Stimulated activated CD4-positive, alpha-beta T cell treated with anti-CD3 and anti-CD28 coated beads, Interleukin-15, amount 100 ng/mL, for 48 hours (primary cell): ENCODE measurements around the gene SH3GL3.

Experiments
- DNase-seq, 2 donors: peaks; one replicate each; pipeline ENCODE4 v3.0.0-alpha.2; 2020; ENCODE audit warnings: low read depth in 2 of 2

Gene SH3GL3

DNA sequence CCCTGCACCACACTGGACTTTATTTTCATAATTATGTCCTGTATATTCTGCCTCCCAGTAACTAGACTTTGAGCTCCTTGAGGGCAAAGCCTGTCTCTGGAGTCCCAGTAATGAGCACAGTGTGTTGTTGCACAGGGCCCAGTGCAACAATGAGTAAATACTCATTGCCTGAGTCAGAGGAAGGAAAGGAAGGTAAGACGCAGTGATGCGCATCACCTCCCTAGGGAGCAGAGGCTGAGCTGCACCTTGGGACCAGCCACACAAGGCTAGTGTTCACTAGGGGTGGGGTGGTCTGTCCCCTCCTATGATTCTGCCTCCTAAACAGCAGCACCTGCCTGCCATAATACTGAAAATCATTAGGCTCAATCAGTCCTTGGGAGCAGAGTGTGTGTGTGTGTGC, 120.2 kb downstream of the SH3GL3 start:
- no peak for DNase-seq

DNA sequence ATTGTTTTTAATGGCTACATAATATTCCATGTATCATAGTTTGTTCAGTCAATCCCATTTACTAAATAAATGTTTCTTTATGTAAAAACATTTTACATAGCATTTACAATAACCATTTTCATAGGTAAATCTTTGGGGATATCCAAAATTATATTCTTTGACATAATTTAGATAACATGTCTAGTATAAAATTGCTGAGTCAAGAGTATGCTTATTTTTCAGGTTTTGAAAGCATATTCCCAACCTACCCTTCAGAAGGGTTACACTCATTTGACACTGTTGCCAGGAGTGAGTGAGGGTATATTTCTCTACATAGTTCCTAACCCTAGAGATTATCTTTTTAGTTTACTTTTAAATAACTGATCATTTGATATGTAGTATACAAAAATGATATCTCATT, 122.2 kb downstream of the SH3GL3 start:
- no peak for DNase-seq

GRCh38 chr15:83570756-83571155, 123.6 kb downstream of the SH3GL3 start:
- no peak for DNase-seq

GRCh38 chr15:83571820-83572707, 124.9 kb downstream of the SH3GL3 start:
- DNase-seq, result no peak

DNA sequence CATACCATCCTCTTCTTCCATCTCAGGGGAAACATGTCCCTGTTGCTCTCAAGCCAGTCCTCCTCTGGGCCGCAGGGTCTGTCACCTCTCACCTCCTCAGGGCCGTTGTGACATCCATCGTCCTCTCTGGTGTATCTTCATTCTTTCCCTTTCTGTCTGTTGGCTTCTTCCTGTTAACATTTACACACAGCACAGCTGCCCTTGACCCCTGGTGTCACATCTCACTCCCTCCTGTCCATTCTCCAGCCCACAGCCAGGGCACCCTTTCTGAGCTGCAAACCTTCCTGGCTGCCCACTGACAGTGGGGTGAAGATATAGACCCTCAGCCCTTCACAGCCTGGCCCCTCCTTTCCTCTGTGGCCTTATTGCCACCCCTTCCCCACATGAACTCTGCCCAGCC, 127.2 kb downstream of the SH3GL3 start:
- no peak for DNase-seq

DNA sequence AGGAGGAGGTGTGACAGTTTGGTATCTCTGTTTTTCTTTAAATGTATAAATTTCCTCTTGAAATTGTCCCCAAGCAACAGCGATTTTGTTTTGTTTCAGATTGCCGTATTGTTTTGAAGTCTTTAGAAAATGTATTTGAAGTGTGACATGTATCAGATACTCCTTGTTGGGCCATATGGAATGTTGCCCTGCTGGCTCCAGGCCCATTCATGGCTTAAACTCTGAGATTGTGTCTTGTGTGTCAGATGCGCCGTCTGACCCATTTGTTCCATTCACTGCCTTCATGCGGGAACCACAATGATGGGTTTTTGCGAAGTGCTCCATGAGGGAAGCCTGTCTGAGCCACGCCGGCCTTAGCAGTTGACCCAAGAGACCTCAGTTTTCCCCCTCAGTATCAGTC, 131.6 kb downstream of the SH3GL3 start:
- DNase-seq, result no peak

GRCh38 chr15:83581381-83581780, 134.2 kb downstream of the SH3GL3 start:
- DNase-seq, result no peak

DNA sequence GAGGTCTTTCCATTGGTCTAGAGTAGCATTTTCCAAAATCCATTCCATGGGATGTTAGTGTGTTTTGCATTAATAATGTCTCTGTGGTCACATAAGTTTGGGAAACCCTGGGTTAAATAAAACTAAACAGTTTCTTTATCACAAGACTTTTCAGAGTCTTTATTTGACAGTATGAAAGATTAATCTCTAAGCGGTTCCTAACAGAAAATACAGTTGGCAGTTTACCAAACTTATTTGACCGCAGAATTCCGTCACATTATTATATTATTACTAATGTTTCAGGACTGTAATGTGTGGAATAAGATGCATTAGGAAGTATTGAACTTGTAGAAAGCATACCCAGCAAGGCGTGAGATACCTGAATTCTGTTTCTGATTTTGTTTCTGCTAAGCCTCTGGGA, 135.2 kb downstream of the SH3GL3 start:
- DNase-seq, result no peak

- DNase-seq, result no peak
Observed at GRCh38 chr15:83585601-83586335, 138.6 kb downstream of the SH3GL3 start.

- no peak for DNase-seq
Observed at GRCh38 chr15:83587091-83587490, 139.9 kb downstream of the SH3GL3 start.

DNA sequence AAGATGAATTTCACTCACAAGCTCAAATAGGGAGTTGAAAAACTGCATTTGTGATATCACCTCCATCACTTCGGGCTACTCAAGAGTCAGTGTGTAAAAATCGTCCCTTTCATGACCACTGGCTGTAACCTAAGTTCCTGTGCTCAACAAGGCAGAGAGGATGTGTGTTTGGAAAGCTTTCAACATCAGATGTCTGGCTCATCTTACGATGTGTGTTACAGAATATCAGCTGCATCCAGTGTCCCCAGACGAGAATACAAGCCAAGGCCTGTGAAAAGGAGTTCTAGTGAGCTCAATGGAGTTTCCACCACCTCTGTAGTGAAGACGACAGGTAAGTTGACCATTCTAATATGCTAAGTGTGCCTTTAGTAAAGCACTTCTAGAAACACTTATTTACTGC, 141.3 kb downstream of the SH3GL3 start:
- no peak for DNase-seq

DNA sequence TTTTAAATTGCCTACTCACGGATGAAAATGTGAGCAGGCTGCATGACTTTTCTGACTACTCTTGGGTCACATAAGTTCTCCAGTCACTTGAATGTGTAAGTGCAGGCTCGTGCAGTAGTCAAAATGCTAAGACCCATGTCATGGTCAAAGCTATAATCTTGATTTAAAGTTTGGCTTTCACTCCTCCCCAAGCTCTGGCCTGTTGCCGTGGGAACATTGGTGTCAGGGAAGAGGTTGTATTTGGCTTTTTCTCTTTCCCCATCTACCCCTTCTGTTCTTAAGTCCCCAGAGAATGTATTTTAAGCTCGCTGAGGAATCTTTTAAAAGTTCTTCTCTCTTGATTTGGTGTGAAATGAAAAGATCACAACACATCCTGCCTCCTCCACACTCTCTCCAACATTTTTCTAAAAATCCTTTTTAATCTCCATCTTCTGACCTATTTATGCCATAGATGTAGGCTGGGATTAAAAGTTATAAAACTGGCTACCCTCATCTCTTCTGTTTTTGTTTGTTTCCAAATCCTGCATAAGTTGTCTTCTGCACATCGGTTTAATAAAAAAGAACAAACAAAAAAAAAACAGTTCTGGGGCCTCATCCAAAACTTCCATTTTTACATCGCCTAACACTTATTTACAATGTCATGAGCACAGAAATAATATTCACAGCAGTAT, 145.4 kb downstream of the SH3GL3 start:
- no peak for DNase-seq

DNA sequence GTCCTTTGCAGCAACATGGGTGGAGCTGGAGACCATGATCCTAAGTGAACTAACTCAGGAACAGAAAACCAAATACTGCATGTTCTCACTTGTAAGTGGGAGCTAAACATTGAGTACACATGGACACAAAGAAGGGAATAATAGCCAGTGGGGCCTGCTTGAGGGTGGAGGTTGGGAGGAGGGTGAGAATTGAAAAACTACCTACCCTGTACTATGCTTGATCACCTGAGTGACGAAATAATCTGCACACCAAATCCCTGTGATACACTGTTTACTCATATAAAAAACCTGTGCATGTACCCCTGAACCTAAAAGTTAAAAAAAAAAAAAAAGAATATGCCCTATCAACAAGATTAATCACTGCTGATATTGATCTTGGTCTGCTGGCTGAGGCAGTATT, 148.1 kb downstream of the SH3GL3 start:
- no peak for DNase-seq

GRCh38 chr15:83598031-83598430, 150.9 kb downstream of the SH3GL3 start:
- no peak for DNase-seq

DNA sequence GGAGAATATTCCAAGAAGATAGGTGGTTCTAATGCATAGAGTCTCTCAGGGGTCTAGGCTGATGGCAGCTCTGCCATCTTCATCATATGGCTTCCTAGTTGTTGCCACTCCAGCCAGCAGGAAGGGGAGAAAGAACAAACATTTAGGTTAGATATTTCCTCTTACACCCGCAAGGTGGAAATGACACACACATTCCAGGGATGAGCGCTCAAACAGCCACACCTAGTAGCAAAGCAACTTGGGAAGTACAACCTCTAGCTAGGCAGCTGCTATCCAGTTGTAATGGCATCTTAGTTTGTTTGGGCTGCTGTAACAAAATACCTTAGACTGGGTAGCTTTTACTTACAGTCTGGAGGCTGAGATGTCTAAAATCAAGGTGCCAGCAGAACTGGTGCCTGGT, 154.9 kb downstream of the SH3GL3 start:
- DNase-seq, result no peak

DNA sequence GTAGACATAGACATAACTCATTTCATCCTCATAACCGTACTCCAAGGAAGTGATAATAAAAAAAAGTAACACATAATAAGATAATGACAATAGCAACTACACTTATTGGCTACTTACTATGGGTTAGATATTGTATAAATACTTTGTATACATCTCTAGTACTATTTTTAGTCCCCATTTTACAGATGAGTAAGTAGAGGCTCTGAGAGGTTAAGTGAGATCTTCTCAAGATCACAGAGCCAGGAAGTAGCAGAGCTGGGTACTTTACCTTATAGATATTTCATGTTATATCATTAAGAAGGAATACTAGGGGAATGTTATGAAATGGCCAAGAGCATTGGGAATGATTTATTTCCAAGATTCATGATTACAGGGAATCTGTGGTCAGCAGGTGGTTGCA, 157.4 kb downstream of the SH3GL3 start:
- DNase-seq, result no peak

GRCh38 chr15:83605111-83605945, 158.2 kb downstream of the SH3GL3 start:
- no peak for DNase-seq

- no peak for DNase-seq
Observed at GRCh38 chr15:83610132-83610531, 163.0 kb downstream of the SH3GL3 start.

DNA sequence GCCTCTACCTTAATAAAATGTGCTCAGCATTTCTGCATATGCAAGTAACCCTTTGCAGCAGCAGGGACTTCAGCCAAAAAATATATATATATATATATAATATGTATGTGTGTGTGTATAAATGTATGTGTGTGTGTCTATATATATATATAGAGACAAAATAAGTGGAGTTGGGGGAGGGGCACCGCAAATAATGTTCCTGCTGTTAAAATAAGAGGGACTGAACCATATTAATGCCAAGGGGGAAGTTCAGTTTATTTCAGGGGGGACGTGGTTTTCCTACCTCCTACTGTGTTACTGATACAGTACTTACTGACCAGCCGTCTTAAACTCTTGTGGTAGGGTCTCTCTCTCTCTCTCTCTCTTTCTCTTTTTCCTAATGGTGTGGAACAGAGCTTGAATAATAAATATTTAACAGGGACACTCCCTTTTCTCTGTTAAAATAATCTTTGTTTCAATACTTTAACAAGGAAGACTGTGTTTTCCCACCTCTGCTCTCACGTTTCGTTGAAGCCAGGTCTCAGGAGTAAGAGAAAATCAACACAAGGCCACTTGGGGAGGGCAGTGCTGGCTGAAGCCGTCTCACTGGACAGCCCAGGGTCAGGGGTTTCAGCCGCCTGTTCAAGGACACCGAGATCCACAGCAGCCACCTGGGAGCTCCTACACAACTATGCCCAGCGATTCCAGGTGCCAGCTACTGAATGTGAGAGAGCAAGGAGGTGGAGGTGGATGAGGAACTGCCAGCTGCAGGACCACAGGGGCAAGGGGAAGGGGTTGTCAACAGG, 164.0 kb downstream of the SH3GL3 start:
- no peak for DNase-seq

DNA sequence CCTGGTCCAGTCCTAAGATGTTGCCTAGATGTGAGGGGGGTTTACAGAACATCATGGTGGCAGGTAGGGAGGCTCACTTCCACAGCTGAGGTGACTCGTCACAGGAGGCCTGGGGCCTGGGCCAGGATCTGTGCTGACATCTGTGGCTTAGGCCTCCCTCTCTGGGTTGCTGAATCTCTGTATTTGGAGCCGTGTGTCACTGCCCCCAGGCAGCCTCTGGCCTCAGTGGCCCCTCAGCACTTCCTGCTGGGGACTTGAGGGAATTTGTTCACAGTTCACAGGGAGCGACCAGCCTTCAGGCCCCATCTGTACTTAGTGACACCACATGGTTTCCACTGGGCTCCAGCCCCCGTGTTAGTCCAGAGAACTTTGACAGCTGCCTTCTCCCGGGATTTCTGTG, 165.1 kb downstream of the SH3GL3 start:
- DNase-seq, result no peak
